HepG2 (cell line): ENCODE data around the gene PLIN3. TPM values are rescaled to one million over a fixed set of nuclear protein-coding genes. Genes with fewer than 3 reads are reported as not detected.

ENCODE experiments used
- ERF ChIP-seq: IDR thresholded peaks from 2 replicates; pipeline ENCODE4 v1.6.1; 2018; ENCODE audit warnings: missing biosample characterization, missing genetic modification reagents
- NR2F1 ChIP-seq, 2 experiments: fragments of 450-650 bp in 1 of 2; formaldehyde crosslinking in 1 of 2; IDR thresholded peaks; 2 replicates each; pipeline versions ENCODE4 v1.5.0 to v1.6.1; 2016 to 2020; ENCODE audit warnings: mild to moderate bottlenecking in 1 of 2, missing compliant biosample characterization in 1 of 2, missing genetic modification reagents in 1 of 2, moderate library complexity in 1 of 2
- PAX8 ChIP-seq: sonication (generic); formaldehyde crosslinking; IDR thresholded peaks from 2 replicates; pipeline ENCODE4 v1.8.0; 2022; ENCODE audit warnings: mild to moderate bottlenecking, missing genetic modification reagents, borderline replicate concordance
- PRMT3 ChIP-seq: sonication (generic); formaldehyde crosslinking; IDR thresholded peaks from 2 replicates; pipeline ENCODE4 v1.8.1; 2022; ENCODE audit warnings: low read depth, mild to moderate bottlenecking, moderate library complexity, missing genetic modification reagents, borderline replicate concordance
- TAF15 ChIP-seq: fragments of 200-400 bp; formaldehyde crosslinking; IDR thresholded peaks from one replicate; pipeline ENCODE4 v1.6.1; 2018; ENCODE audit warnings: mild to moderate bottlenecking, low read depth, low read length; ENCODE audit not compliant: poor library complexity, severe bottlenecking
- ZFP82 ChIP-seq: sonication (generic); formaldehyde crosslinking; IDR thresholded peaks from 2 replicates; pipeline ENCODE4 v1.5.1; 2020; ENCODE audit warnings: mild to moderate bottlenecking, missing genetic modification reagents, borderline replicate concordance
- ZNF232 ChIP-seq: sonication (generic); formaldehyde crosslinking; IDR thresholded peaks from 2 replicates; pipeline ENCODE4 v1.4.0; 2020; ENCODE audit warnings: missing genetic modification reagents, borderline replicate concordance
- ZNF605 ChIP-seq: sonication (generic); formaldehyde crosslinking; IDR thresholded peaks from 2 replicates; pipeline ENCODE4 v1.8.0; 2022; ENCODE audit warnings: mild to moderate bottlenecking, missing genetic modification reagents
- ZNF709 ChIP-seq: sonication (generic); formaldehyde crosslinking; IDR thresholded peaks from 2 replicates; pipeline ENCODE4 v1.5.0; 2020; ENCODE audit warnings: mild to moderate bottlenecking, missing genetic modification reagents
- polyA plus RNA-seq, 8 experiments: library from polyadenylated mRNA; depleted of rRNA in 3 of 8; stranded (reverse) in 7 of 8; unstranded in 1 of 8; fragments of >200 nt; fragmentation: Illumina TruSeq in 4 of 8; extraction: Trizol in 4 of 8; gene quantifications; 2 replicates each; pipeline versions ENCODE4 v1.2.1 to v1.2.3, GENCODE V29; 2011 to 2016; ENCODE audit warnings: low read depth in 4 of 8, missing spikeins in 1 of 8, mixed read lengths in 1 of 8; ENCODE audit not compliant: insufficient read depth in 1 of 8
- total RNA-seq, 5 experiments: library from RNA; depleted of rRNA; stranded (reverse); fragments of >200 nt; fragmentation: Illumina TruSeq; extraction: Trizol; gene quantifications; 2 replicates each; pipeline ENCODE4 v1.2.3, GENCODE V29; 2016; ENCODE audit warnings: low read depth in 1 of 5
- TF ChIP-seq, protein P1 (sequence below): sonication (generic); formaldehyde crosslinking; IDR thresholded peaks from 2 replicates; pipeline ENCODE4 v1.4.0; 2020; ENCODE audit warnings: missing genetic modification reagents, mild to moderate bottlenecking, borderline replicate concordance
- TF ChIP-seq, protein P2 (sequence below): sonication (generic); formaldehyde crosslinking; IDR thresholded peaks from 2 replicates; pipeline ENCODE4 v1.9.0; 2021; ENCODE audit warnings: mild to moderate bottlenecking, missing genetic modification reagents
- TF ChIP-seq, protein P3 (sequence below): sonication (generic); formaldehyde crosslinking; IDR thresholded peaks from 2 replicates; pipeline ENCODE4 v1.5.1; 2020; ENCODE audit warnings: mild to moderate bottlenecking, moderate library complexity, missing genetic modification reagents
- TF ChIP-seq, protein P4 (sequence below): sonication (generic); formaldehyde crosslinking; IDR thresholded peaks from 2 replicates; pipeline ENCODE4 v1.4.0; 2020; ENCODE audit warnings: mild to moderate bottlenecking, missing genetic modification reagents

Gene PLIN3
- total and polyA plus RNA-seq, 2 of the 13 experiments (the other 11 are each of a cell fraction or from before 2014, with no cell fraction given), result 49.3 to 57.9 TPM

DNA sequence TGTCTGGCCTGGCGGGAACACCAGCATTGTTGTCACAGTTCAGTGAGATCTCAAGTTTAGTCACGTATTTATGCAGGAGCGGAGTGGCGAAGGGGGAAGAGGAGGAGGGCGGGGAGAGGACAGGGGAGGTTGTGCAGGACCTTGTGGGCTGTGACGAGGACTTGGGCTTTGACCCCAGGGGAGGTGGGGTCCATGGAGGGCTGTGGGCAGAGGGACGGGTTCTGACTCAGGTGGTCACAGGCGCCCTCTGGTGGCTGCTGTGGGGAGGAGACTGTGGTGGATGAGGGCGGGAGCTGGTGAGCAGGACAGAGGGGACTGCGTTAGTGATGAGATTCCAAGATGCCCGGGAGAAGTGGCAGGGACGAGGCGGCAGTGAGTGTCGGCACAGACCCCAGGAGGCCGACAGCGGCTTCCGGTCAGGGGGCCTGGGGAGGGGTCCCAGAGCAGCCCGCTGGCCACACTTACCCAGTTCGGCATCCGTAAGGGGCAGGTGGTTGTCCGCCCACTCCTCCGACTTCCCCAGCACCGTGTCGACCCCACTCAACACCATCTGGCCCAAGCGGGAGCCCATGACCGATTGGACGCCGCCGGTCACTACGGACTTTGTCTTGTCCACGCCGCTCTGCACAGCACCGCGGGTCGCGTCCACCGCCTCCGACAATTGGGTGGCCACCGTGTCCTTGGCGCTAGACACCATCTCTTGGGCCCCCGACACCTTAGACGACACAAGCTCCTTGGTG is 15.7 kb downstream of the PLIN3 start (continued):
- no peak for TF ChIP-seq ZFP82 (CRISPR knock-in tag)
- TF ChIP-seq, protein P1, sequence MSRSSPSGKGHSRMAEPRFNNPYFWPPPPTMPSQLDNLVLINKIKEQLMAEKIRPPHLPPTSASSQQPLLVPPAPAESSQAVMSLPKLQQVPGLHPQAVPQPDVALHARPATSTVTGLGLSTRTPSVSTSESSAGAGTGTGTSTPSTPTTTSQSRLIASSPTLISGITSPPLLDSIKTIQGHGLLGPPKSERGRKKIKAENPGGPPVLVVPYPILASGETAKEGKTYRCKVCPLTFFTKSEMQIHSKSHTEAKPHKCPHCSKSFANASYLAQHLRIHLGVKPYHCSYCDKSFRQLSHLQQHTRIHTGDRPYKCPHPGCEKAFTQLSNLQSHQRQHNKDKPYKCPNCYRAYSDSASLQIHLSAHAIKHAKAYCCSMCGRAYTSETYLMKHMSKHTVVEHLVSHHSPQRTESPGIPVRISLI (CRISPR knock-in tag), result peak; percentile 59; the same call in 1 of the 2 replicates
- peak; percentile 50 for TF ChIP-seq TAF15
- TF ChIP-seq, protein P2, sequence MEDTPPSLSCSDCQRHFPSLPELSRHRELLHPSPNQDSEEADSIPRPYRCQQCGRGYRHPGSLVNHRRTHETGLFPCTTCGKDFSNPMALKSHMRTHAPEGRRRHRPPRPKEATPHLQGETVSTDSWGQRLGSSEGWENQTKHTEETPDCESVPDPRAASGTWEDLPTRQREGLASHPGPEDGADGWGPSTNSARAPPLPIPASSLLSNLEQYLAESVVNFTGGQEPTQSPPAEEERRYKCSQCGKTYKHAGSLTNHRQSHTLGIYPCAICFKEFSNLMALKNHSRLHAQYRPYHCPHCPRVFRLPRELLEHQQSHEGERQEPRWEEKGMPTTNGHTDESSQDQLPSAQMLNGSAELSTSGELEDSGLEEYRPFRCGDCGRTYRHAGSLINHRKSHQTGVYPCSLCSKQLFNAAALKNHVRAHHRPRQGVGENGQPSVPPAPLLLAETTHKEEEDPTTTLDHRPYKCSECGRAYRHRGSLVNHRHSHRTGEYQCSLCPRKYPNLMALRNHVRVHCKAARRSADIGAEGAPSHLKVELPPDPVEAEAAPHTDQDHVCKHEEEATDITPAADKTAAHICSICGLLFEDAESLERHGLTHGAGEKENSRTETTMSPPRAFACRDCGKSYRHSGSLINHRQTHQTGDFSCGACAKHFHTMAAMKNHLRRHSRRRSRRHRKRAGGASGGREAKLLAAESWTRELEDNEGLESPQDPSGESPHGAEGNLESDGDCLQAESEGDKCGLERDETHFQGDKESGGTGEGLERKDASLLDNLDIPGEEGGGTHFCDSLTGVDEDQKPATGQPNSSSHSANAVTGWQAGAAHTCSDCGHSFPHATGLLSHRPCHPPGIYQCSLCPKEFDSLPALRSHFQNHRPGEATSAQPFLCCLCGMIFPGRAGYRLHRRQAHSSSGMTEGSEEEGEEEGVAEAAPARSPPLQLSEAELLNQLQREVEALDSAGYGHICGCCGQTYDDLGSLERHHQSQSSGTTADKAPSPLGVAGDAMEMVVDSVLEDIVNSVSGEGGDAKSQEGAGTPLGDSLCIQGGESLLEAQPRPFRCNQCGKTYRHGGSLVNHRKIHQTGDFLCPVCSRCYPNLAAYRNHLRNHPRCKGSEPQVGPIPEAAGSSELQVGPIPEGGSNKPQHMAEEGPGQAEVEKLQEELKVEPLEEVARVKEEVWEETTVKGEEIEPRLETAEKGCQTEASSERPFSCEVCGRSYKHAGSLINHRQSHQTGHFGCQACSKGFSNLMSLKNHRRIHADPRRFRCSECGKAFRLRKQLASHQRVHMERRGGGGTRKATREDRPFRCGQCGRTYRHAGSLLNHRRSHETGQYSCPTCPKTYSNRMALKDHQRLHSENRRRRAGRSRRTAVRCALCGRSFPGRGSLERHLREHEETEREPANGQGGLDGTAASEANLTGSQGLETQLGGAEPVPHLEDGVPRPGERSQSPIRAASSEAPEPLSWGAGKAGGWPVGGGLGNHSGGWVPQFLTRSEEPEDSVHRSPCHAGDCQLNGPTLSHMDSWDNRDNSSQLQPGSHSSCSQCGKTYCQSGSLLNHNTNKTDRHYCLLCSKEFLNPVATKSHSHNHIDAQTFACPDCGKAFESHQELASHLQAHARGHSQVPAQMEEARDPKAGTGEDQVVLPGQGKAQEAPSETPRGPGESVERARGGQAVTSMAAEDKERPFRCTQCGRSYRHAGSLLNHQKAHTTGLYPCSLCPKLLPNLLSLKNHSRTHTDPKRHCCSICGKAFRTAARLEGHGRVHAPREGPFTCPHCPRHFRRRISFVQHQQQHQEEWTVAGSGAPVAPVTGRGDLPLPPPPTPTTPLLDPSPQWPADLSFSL (CRISPR knock-in tag), result no peak
- no peak for TF ChIP-seq ZNF232 (CRISPR knock-in tag)
- TF ChIP-seq, protein P3, sequence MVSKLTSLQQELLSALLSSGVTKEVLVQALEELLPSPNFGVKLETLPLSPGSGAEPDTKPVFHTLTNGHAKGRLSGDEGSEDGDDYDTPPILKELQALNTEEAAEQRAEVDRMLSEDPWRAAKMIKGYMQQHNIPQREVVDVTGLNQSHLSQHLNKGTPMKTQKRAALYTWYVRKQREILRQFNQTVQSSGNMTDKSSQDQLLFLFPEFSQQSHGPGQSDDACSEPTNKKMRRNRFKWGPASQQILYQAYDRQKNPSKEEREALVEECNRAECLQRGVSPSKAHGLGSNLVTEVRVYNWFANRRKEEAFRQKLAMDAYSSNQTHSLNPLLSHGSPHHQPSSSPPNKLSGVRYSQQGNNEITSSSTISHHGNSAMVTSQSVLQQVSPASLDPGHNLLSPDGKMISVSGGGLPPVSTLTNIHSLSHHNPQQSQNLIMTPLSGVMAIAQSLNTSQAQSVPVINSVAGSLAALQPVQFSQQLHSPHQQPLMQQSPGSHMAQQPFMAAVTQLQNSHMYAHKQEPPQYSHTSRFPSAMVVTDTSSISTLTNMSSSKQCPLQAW (CRISPR knock-in tag), result peak; percentile 89
- no peak for TF ChIP-seq PAX8
- TF ChIP-seq, protein P4, sequence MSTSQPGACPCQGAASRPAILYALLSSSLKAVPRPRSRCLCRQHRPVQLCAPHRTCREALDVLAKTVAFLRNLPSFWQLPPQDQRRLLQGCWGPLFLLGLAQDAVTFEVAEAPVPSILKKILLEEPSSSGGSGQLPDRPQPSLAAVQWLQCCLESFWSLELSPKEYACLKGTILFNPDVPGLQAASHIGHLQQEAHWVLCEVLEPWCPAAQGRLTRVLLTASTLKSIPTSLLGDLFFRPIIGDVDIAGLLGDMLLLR, result no peak
- TF ChIP-seq ERF (CRISPR knock-in tag), result peak; percentile 77
- TF ChIP-seq ZNF605 (CRISPR knock-in tag), result no peak
- no peak for TF ChIP-seq NR2F1 (CRISPR knock-in tag; IDR thresholded peaks at IDR 0.05)
- no peak for TF ChIP-seq ZNF709 (CRISPR knock-in tag)
- no peak for TF ChIP-seq PRMT3 (CRISPR knock-in tag)
